Suprapubic skin (tissue), 4 donors: ENCODE data around the gene LPP.

Source experiments
- POLR2A ChIP-seq, 2 donors: fragments of 450-650 bp; IDR thresholded peaks; one replicate each; pipeline ENCODE4 v1.6.1; 2017; ENCODE audit warnings: antibody characterized with exemption in 2 of 2, mild to moderate bottlenecking in 2 of 2, moderate library complexity in 2 of 2
- POLR2AphosphoS5 ChIP-seq, 3 donors: sonication (generic); formaldehyde crosslinking; IDR thresholded peaks; one replicate each; pipeline ENCODE4 v1.6.1; 2017; ENCODE audit warnings: antibody characterized with exemption in 3 of 3
- TF ChIP-seq, protein P1 (sequence below), 2 donors: fragments of 200-600 bp in 1 of 2; fragments of 450-650 bp in 1 of 2; sonication (generic) in 1 of 2; IDR thresholded peaks; one replicate each; pipeline ENCODE4 v1.5.1; 2016 to 2019; ENCODE audit warnings: antibody characterized with exemption in 2 of 2, mild to moderate bottlenecking in 1 of 2, moderate library complexity in 1 of 2

DNA sequence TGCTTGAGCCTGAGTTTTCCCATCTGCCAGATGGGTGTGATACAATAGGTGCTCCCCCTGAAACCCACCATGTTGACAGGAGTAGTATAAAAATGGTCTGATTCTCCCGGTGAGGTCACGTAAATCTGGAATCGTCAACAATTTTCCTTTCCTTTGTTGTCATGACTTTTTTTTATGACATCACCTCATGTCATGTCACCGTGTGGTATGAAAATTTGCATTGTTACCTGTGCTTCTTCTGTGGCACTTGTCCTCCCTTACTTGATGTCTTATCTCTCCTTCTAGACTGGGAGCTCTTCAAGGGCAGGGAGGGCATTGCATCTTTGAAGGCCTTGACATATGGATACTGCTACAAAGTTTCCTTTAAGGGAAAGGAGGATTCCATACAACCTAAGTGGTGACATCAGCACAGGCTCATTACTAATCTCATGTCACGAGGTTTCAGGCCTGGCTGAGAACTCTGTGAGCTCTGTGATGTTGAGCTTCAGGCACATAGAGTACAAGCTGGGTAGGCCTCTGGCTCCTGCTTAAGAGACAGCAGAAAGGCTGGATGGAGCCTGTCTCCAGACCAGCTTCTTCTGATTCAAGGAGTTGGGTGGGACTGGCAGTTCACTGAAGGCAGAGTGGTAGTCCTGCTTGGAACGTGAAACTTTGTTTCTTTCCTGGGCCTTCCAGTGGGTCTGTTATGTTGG lies 66.3 kb downstream of the LPP start:
- TF ChIP-seq, protein P1, sequence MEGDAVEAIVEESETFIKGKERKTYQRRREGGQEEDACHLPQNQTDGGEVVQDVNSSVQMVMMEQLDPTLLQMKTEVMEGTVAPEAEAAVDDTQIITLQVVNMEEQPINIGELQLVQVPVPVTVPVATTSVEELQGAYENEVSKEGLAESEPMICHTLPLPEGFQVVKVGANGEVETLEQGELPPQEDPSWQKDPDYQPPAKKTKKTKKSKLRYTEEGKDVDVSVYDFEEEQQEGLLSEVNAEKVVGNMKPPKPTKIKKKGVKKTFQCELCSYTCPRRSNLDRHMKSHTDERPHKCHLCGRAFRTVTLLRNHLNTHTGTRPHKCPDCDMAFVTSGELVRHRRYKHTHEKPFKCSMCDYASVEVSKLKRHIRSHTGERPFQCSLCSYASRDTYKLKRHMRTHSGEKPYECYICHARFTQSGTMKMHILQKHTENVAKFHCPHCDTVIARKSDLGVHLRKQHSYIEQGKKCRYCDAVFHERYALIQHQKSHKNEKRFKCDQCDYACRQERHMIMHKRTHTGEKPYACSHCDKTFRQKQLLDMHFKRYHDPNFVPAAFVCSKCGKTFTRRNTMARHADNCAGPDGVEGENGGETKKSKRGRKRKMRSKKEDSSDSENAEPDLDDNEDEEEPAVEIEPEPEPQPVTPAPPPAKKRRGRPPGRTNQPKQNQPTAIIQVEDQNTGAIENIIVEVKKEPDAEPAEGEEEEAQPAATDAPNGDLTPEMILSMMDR (IDR thresholded peaks at IDR 0.05), result no peak
- TF ChIP-seq POLR2A (IDR thresholded peaks at IDR 0.05) (no peak), POLR2AphosphoS5 (IDR thresholded peaks at IDR 0.05) (no peak)
